Neural cell (in vitro differentiated cells): ENCODE results near the gene CNTN4.

ENCODE experiments used
- EP300 ChIP-seq: fragments of 450-650 bp; conservative IDR thresholded peaks from 2 replicates; pipeline ENCODE4 v1.6.1; 2014; ENCODE audit warnings: antibody characterized with exemption, mild to moderate bottlenecking, moderate library complexity; ENCODE audit not compliant: poor library complexity, severe bottlenecking
- EZH2 ChIP-seq: fragments of 200-600, 300-800 bp; shearing (Covaris generic), sonication (generic); IDR thresholded peaks from 2 replicates; pipeline ENCODE4 v1.6.1; 2014; ENCODE audit warnings: antibody characterized with exemption, low read length, borderline replicate concordance, mild to moderate bottlenecking; ENCODE audit not compliant: insufficient read depth, poor library complexity, severe bottlenecking
- POLR2AphosphoS5 ChIP-seq: IDR thresholded peaks from 2 replicates; pipeline ENCODE4 v1.6.1; 2012
- RAD21 ChIP-seq: fragments of 450-650 bp; conservative IDR thresholded peaks from 2 replicates; pipeline ENCODE4 v1.6.1; 2014; ENCODE audit warnings: antibody characterized with exemption, mild to moderate bottlenecking, moderate library complexity
- REST ChIP-seq: IDR thresholded peaks from 2 replicates; pipeline ENCODE4 v1.6.1; 2012; ENCODE audit warnings: borderline replicate concordance
- SMC3 ChIP-seq: fragments of 450-650 bp; conservative IDR thresholded peaks from 2 replicates; pipeline ENCODE4 v1.6.1; 2014; ENCODE audit warnings: antibody characterized with exemption, mild to moderate bottlenecking, moderate library complexity; ENCODE audit not compliant: poor library complexity
- TAF1 ChIP-seq: IDR thresholded peaks from 2 replicates; pipeline ENCODE4 v1.6.1; 2012; ENCODE audit warnings: low read depth
- TF ChIP-seq, protein P1 (sequence below): fragments of 450-650 bp; IDR thresholded peaks from 2 replicates; pipeline ENCODE4 v1.5.1; 2014; ENCODE audit warnings: antibody characterized with exemption, mild to moderate bottlenecking, moderate library complexity; ENCODE audit not compliant: poor library complexity, severe bottlenecking

DNA sequence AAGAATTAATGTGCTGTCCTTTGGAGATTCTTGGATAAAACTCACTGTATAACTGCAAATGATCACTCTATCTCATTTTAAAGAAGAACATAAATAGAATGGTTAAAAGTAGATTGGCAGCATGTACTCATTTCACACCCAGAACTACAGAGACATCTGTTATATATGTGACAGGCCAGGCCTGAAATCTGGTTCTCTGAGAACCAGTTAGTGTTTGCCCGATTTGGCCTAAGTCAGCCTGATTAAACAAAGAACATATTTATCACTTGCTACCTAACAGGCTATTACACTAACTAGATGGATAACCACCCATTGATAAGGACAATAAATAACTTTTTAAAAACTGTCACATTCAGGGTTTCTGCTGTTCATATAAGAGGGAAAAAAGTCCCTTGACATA is 460.1 kb downstream of the CNTN4 start:
- TF ChIP-seq, protein P1, sequence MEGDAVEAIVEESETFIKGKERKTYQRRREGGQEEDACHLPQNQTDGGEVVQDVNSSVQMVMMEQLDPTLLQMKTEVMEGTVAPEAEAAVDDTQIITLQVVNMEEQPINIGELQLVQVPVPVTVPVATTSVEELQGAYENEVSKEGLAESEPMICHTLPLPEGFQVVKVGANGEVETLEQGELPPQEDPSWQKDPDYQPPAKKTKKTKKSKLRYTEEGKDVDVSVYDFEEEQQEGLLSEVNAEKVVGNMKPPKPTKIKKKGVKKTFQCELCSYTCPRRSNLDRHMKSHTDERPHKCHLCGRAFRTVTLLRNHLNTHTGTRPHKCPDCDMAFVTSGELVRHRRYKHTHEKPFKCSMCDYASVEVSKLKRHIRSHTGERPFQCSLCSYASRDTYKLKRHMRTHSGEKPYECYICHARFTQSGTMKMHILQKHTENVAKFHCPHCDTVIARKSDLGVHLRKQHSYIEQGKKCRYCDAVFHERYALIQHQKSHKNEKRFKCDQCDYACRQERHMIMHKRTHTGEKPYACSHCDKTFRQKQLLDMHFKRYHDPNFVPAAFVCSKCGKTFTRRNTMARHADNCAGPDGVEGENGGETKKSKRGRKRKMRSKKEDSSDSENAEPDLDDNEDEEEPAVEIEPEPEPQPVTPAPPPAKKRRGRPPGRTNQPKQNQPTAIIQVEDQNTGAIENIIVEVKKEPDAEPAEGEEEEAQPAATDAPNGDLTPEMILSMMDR = no peak
- TF ChIP-seq EZH2 (no peak), POLR2AphosphoS5 (no peak), TAF1 (no peak), REST (no peak), RAD21 (no peak), EP300 (no peak), SMC3 (no peak)
